Stimulated activated CD8-positive, alpha-beta memory T cell treated with anti-CD3 and anti-CD28 coated beads, Interleukin-12 subunit alpha, Interleukin-12 subunit beta, amount 100 ng/mL, for 4 hours (primary cell): ENCODE data around the gene INO80E.
"Not testable (repeated sequence)": the region's sequence is repeated elsewhere in the genome, so short reads cannot be mapped to it uniquely, and the experiment has no call there.

ENCODE experiments used
- DNase-seq: peaks from one replicate; pipeline ENCODE4 v3.0.0-alpha.2; 2020; ENCODE audit warnings: low read depth

The INO80E gene

GRCh38 chr16:29995911-29996765, at the start of gene INO80E:
INO80E (plus strand) TSS chr16:29996241; CDS start chr16:29996311, 70 bp downstream.
- peak; percentile 99 for DNase-seq

- DNase-seq = no peak
Observed at GRCh38 chr16:29947897-29948296, 48.1 kb upstream of the INO80E start.

- no peak for DNase-seq
Observed at GRCh38 chr16:29950806-29951461, 45.1 kb upstream of the INO80E start.

- DNase-seq = no peak
Observed at GRCh38 chr16:29951625-29952365, 44.2 kb upstream of the INO80E start.

- no peak for DNase-seq
Observed at GRCh38 chr16:29958756-29959155, 37.3 kb upstream of the INO80E start.

- DNase-seq = no peak
Observed at GRCh38 chr16:29959293-29959692, 36.7 kb upstream of the INO80E start.

- DNase-seq = not testable (repeated sequence)
Observed at GRCh38 chr16:29959821-29960220, 36.2 kb upstream of the INO80E start.

GRCh38 chr16:29961127-29961478, 34.9 kb upstream of the INO80E start:
- DNase-seq = no peak

- DNase-seq = peak; percentile 92
Observed at GRCh38 chr16:29961479-29962343, 34.3 kb upstream of the INO80E start, which contains the start of gene TMEM219. TMEM219 (plus strand) TSS chr16:29962079; CDS start chr16:29963144, 1,065 bp downstream.

GRCh38 chr16:29962344-29962994, 33.6 kb upstream of the INO80E start:
- DNase-seq = no peak

GRCh38 chr16:29963021-29963743, 32.9 kb upstream of the INO80E start:
- no peak for DNase-seq

- DNase-seq = no peak
Observed at GRCh38 chr16:29968205-29968604, 27.8 kb upstream of the INO80E start.

- no peak for DNase-seq
Observed at GRCh38 chr16:29971304-29971703, 24.7 kb upstream of the INO80E start.

GRCh38 chr16:29972500-29972899, 23.5 kb upstream of the INO80E start:
- DNase-seq = no peak

- DNase-seq = no peak
Observed at GRCh38 chr16:29972992-29973383, 23.1 kb upstream of the INO80E start.

GRCh38 chr16:29973384-29974246, 22.4 kb upstream of the INO80E start, which contains the start of gene TAOK2:
TAOK2 (plus strand) TSS chr16:29973868; CDS start chr16:29977773, 3,905 bp downstream.
- DNase-seq = peak; percentile 93

GRCh38 chr16:29974291-29975133, 21.5 kb upstream of the INO80E start:
- no peak for DNase-seq

- no peak for DNase-seq
Observed at GRCh38 chr16:29975134-29975538, 20.9 kb upstream of the INO80E start.
